SK-N-SH (cell line): ENCODE data around the gene TSC1. TPM values are rescaled to one million over a fixed set of nuclear protein-coding genes. Genes with fewer than 3 reads are reported as not detected.

Source experiments
- CTCF ChIA-PET: fragments of 300-600, 350-600 bp; formaldehyde crosslinking; extraction: SDS; loops from one replicate; lab custom pipeline; 2021; lab: Yijun Ruan, JAX
- POLR2A ChIA-PET: fragments of 350-600 bp; sonication (Branson Sonifier 250); formaldehyde crosslinking; extraction: SDS; loops from one replicate; lab custom pipeline; 2020; ENCODE audit warnings: antibody characterized with exemption, inconsistent platforms; lab: Yijun Ruan, JAX
- DNase-seq: peaks from one replicate; pipeline ENCODE4 v3.0.0; 2012
- H2AFZ ChIP-seq: fragments of 200-600 bp; sonication (generic); 2 replicates; pipeline ENCODE4 v1.8.1; 2016; ENCODE audit warnings: antibody characterized with exemption, mild to moderate bottlenecking, low read depth
- H3F3A ChIP-seq: fragments of 200-600 bp; sonication (generic); replicated peaks from 2 replicates; pipeline ENCODE3; 2016; ENCODE audit warnings: antibody characterized with exemption, mild to moderate bottlenecking; ENCODE audit not compliant: insufficient read depth
- H3K27ac ChIP-seq, 2 experiments: fragments of 200-500 bp in 1 of 2; fragments of 200-600 bp in 1 of 2; sonication (Bioruptor generic) in 1 of 2; sonication (generic), shearing (Covaris generic) in 1 of 2; 2 replicates each; pipeline versions ENCODE4 v1.5.1 to v1.6.1; 2014 to 2016; ENCODE audit warnings: low read depth in 2 of 2, inconsistent platforms in 1 of 2, low read length in 1 of 2, mild to moderate bottlenecking in 1 of 2, mixed read lengths in 1 of 2
- H3K27me3 ChIP-seq: fragments of 200-600 bp; sonication (generic), shearing (Covaris generic); 2 replicates; pipeline ENCODE4 v1.6.1; 2016; ENCODE audit warnings: mixed run types; ENCODE audit not compliant: insufficient read depth
- H3K36me3 ChIP-seq, 2 experiments: fragments of 200-500 bp in 1 of 2; fragments of 200-600 bp in 1 of 2; sonication (Bioruptor generic) in 1 of 2; sonication (generic) in 1 of 2; replicated peaks in 1 of 2; 2 replicates each; pipeline versions ENCODE3 to v1.5.1; 2014 to 2016; ENCODE audit warnings: low read length in 1 of 2, mild to moderate bottlenecking in 1 of 2; ENCODE audit not compliant: insufficient read depth in 2 of 2, control insufficient read depth in 1 of 2
- H3K4me1 ChIP-seq, 2 experiments: fragments of 200-500 bp in 1 of 2; fragments of 200-600 bp in 1 of 2; sonication (Bioruptor generic) in 1 of 2; sonication (generic), shearing (Covaris generic) in 1 of 2; 2 replicates each; pipeline versions ENCODE4 v1.5.1 to v1.6.1; 2014 to 2016; ENCODE audit warnings: low read depth in 1 of 2, low read length in 1 of 2, mixed run types in 1 of 2; ENCODE audit not compliant: insufficient read depth in 2 of 2, control insufficient read depth in 1 of 2
- H3K4me2 ChIP-seq: fragments of 200-600 bp; sonication (generic), shearing (Covaris generic); 2 replicates; pipeline ENCODE4 v1.6.1; 2017; ENCODE audit warnings: mixed run types
- H3K4me3 ChIP-seq, 2 experiments: fragments of 200-500 bp in 1 of 2; fragments of 200-600 bp in 1 of 2; sonication (Bioruptor generic) in 1 of 2; sonication (generic), shearing (Covaris generic) in 1 of 2; 2 replicates each; pipeline versions ENCODE4 v1.5.1 to v1.8.1; 2014 to 2016; ENCODE audit warnings: low read depth in 2 of 2, inconsistent platforms in 1 of 2, low read length in 1 of 2, mild to moderate bottlenecking in 1 of 2, mixed read lengths in 1 of 2, moderate library complexity in 1 of 2
- H3K79me2 ChIP-seq: fragments of 200-600 bp; sonication (generic); 2 replicates; pipeline ENCODE4 v1.8.1; 2017; ENCODE audit warnings: mild to moderate bottlenecking; ENCODE audit not compliant: insufficient read depth
- H3K9ac ChIP-seq: fragments of 200-600 bp; sonication (generic); 2 replicates; pipeline ENCODE4 v1.6.1; 2017; ENCODE audit warnings: mixed run types
- H3K9me2 ChIP-seq: fragments of 200-600 bp; sonication (generic); 2 replicates; pipeline ENCODE4 v1.6.1; 2017; ENCODE audit warnings: mixed run types
- H3K9me3 ChIP-seq: fragments of 200-600 bp; sonication (generic); 2 replicates; pipeline ENCODE4 v1.6.1; 2017; ENCODE audit warnings: mixed run types, mild to moderate bottlenecking, moderate library complexity
- H4K20me1 ChIP-seq: fragments of 200-600 bp; sonication (generic); 2 replicates; pipeline ENCODE4 v1.6.1; 2017; ENCODE audit warnings: mild to moderate bottlenecking, mixed run types; ENCODE audit not compliant: insufficient read depth
- MXI1 ChIP-seq: IDR thresholded peaks from 2 replicates; pipeline ENCODE4 v1.6.1; 2012; ENCODE audit warnings: mild to moderate bottlenecking, low read depth, low read length, improper control_type of control experiment
- NRF1 ChIP-seq: IDR thresholded peaks from 2 replicates; pipeline ENCODE4 v1.6.1; 2012; ENCODE audit warnings: low read depth, mild to moderate bottlenecking, low read length
- POLR2AphosphoS5 ChIP-seq: IDR thresholded peaks from 2 replicates; pipeline ENCODE4 v1.6.1; 2012; ENCODE audit warnings: low read depth, low read length
- RFX5 ChIP-seq: IDR thresholded peaks from 2 replicates; pipeline ENCODE4 v1.6.1; 2012; ENCODE audit warnings: mild to moderate bottlenecking, improper control_type of control experiment, low read length
- YY1 ChIP-seq: IDR thresholded peaks from 2 replicates; pipeline ENCODE4 v1.4.0; 2012; ENCODE audit warnings: low read depth, mild to moderate bottlenecking
- WGBS: methylation state at CpG from one replicate; pipeline ENCODE4 v1.1.6; 2017; ENCODE audit warnings: low lambda C conversion rate; 5-methylcytosine and 5-hydroxymethylcytosine counted together
- polyA plus RNA-seq, 3 experiments: library from polyadenylated mRNA; depleted of rRNA; stranded (reverse); fragments of >200 nt; gene quantifications; 2 replicates each; pipeline ENCODE4 v1.2.3, GENCODE V29; 2012
- TF ChIP-seq, protein P1 (sequence below): fragments of 150-350 bp; IDR thresholded peaks from 2 replicates; pipeline ENCODE4 v1.6.1; 2016; ENCODE audit warnings: mild to moderate bottlenecking, low read depth, low read length
- TF ChIP-seq, protein P2 (sequence below): fragments of 200-600 bp; sonication (generic); IDR thresholded peaks from 2 replicates; pipeline ENCODE4 v1.6.1; 2017; ENCODE audit warnings: antibody characterized with exemption, mild to moderate bottlenecking, moderate library complexity
- TF ChIP-seq, protein P3 (sequence below): IDR thresholded peaks from 2 replicates; pipeline ENCODE4 v1.6.1; 2012; ENCODE audit warnings: mild to moderate bottlenecking, low read depth, low read length, moderate library complexity

The TSC1 gene
- polyA plus RNA-seq, 1 of the 3 experiments (the other 2 are of a cell fraction): 18.3 TPM

DNA sequence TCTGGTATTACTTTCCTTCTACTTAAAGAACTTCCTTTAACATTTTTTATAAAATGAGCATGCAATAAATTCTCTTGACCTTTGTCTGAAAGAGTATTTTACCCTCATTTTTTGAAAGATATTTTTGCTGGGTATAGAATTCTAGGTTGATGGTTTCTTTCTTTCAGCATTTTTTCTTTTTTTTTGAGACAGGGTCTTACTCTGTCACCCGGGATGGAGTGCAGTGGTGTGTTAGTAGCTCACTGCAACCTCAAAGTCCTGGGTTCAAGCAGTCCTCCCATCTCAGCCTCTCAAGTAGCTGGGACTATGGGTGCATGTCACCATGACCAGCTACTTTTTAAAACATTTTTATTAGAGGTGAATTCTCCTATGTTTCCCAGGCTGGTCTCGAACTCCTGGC lies 10.7 kb upstream of the TSC1 start:
- 0% methylated on average over 2 of the region's 2 CpGs for WGBS
- no peak for TF ChIP-seq MXI1
- no peak for TF ChIP-seq RFX5
- Histone ChIP-seq H3K4me1 (no peaks in the 10 kb centered on the region), H3K27me3 (no peaks in the 10 kb centered on the region), H3K27ac (no peak overlapping the region), H4K20me1 (no peaks in the 10 kb centered on the region), H3K36me3 (no peaks in the 10 kb centered on the region), H3K9me2 (no peaks in the 10 kb centered on the region), H3F3A (no peaks in the 10 kb centered on the region), H3K79me2 (no peaks in the 10 kb centered on the region), H3K9ac (no peak overlapping the region), H3K9me3 (no peaks in the 10 kb centered on the region), H2AFZ (no peak overlapping the region), H3K4me2 (no peak overlapping the region), H3K4me3 (no peak overlapping the region)
- DNase-seq: no peak
- POLR2A ChIA-PET: no interaction called here
- CTCF ChIA-PET: interaction anchor here (1.6 kb wide), 1 partner anchor 22 kb away, joined by 6 read pairs; no protein-coding TSS in a partner anchor

DNA sequence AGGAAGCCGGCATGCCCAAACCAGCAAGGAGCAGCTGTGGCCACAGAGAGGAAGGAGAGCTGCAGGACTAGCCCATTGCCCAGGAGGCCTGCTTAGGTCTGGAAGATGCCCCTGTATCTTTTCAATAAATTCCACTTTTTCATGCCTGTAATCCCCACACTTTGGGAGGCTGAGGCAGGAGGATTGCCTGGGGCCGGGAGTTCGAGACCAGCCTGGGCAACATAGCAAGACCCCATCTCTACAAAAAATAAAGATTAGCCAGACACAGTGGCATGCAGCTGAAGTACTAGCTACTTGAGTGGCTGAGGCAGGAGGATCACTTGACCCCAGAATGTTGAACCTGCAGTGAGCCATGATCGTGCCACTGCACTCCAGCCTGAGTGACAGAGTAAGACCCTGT lies 5.3 kb upstream of the TSC1 start:
- no peaks in the 10 kb centered on the region for H4K20me1 ChIP-seq
- no peak for DNase-seq
- H3F3A ChIP-seq: peaks cover 8% of the 10 kb centered on the region
- peaks cover 6 to 15% of the 10 kb centered on the region in 2 experiments; a peak in 3 of 4 replicates for H3K4me1 ChIP-seq
- CTCF ChIA-PET: no interaction called here
- H3K79me2 ChIP-seq: no peaks in the 10 kb centered on the region
- H3K4me2 ChIP-seq: no peak overlapping the region
- POLR2A ChIA-PET: no interaction called here
- H3K27ac ChIP-seq: no peak overlapping the region
- no peak overlapping the region for H3K4me3 ChIP-seq
- no peaks in the 10 kb centered on the region for H3K9me3 ChIP-seq
- H3K9ac ChIP-seq: no peak overlapping the region
- H3K27me3 ChIP-seq: no peaks in the 10 kb centered on the region
- 59% methylated on average over 3 of the region's 4 CpGs for WGBS
- no peaks in the 10 kb centered on the region for H3K36me3 ChIP-seq
- H2AFZ ChIP-seq: no peak overlapping the region
- TF ChIP-seq POLR2AphosphoS5 (no peak), YY1 (no peak), NRF1 (no peak)
- TF ChIP-seq, protein P1, sequence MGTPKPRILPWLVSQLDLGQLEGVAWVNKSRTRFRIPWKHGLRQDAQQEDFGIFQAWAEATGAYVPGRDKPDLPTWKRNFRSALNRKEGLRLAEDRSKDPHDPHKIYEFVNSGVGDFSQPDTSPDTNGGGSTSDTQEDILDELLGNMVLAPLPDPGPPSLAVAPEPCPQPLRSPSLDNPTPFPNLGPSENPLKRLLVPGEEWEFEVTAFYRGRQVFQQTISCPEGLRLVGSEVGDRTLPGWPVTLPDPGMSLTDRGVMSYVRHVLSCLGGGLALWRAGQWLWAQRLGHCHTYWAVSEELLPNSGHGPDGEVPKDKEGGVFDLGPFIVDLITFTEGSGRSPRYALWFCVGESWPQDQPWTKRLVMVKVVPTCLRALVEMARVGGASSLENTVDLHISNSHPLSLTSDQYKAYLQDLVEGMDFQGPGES: no peak
- TF ChIP-seq, protein P2, sequence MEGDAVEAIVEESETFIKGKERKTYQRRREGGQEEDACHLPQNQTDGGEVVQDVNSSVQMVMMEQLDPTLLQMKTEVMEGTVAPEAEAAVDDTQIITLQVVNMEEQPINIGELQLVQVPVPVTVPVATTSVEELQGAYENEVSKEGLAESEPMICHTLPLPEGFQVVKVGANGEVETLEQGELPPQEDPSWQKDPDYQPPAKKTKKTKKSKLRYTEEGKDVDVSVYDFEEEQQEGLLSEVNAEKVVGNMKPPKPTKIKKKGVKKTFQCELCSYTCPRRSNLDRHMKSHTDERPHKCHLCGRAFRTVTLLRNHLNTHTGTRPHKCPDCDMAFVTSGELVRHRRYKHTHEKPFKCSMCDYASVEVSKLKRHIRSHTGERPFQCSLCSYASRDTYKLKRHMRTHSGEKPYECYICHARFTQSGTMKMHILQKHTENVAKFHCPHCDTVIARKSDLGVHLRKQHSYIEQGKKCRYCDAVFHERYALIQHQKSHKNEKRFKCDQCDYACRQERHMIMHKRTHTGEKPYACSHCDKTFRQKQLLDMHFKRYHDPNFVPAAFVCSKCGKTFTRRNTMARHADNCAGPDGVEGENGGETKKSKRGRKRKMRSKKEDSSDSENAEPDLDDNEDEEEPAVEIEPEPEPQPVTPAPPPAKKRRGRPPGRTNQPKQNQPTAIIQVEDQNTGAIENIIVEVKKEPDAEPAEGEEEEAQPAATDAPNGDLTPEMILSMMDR: no peak
- TF ChIP-seq, protein P3, sequence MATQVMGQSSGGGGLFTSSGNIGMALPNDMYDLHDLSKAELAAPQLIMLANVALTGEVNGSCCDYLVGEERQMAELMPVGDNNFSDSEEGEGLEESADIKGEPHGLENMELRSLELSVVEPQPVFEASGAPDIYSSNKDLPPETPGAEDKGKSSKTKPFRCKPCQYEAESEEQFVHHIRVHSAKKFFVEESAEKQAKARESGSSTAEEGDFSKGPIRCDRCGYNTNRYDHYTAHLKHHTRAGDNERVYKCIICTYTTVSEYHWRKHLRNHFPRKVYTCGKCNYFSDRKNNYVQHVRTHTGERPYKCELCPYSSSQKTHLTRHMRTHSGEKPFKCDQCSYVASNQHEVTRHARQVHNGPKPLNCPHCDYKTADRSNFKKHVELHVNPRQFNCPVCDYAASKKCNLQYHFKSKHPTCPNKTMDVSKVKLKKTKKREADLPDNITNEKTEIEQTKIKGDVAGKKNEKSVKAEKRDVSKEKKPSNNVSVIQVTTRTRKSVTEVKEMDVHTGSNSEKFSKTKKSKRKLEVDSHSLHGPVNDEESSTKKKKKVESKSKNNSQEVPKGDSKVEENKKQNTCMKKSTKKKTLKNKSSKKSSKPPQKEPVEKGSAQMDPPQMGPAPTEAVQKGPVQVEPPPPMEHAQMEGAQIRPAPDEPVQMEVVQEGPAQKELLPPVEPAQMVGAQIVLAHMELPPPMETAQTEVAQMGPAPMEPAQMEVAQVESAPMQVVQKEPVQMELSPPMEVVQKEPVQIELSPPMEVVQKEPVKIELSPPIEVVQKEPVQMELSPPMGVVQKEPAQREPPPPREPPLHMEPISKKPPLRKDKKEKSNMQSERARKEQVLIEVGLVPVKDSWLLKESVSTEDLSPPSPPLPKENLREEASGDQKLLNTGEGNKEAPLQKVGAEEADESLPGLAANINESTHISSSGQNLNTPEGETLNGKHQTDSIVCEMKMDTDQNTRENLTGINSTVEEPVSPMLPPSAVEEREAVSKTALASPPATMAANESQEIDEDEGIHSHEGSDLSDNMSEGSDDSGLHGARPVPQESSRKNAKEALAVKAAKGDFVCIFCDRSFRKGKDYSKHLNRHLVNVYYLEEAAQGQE: no peak
- H3K9me2 ChIP-seq: no peaks in the 10 kb centered on the region
